Omental fat pad (tissue), 4 donors: ENCODE data around the gene FAM180B. TPM values are rescaled to one million over a fixed set of nuclear protein-coding genes. Genes with fewer than 3 reads are reported as not detected.
A peak's percentile ranks its signal among the peaks of the same experiment; 100 is the strongest.

Experiments
- ATAC-seq: fragments of 150-250 bp; one replicate; pipeline ENCODE4 v1.9.1; 2016; ENCODE audit warnings: mild to moderate bottlenecking, moderate library complexity; ENCODE audit not compliant: low FRiP score
- DNase-seq: peaks from one replicate; pipeline ENCODE4 v3.0.0-alpha.2; 2019; ENCODE audit warnings: low spot score
- total RNA-seq, 4 donors: library from RNA; depleted of rRNA; stranded (reverse); fragments of >200 nt; gene quantifications; one replicate each; pipeline ENCODE4 v1.1.0, GENCODE V29; 2016
- TF ChIP-seq, protein P1 (sequence below), 3 donors: fragments of 450-650 bp; IDR thresholded peaks; one replicate each; pipeline ENCODE4 v1.5.1; 2016 to 2017; ENCODE audit warnings: antibody characterized with exemption in 3 of 3, mild to moderate bottlenecking in 3 of 3, moderate library complexity in 2 of 3

The FAM180B gene
- total RNA-seq, 4 donors from 2014 or later = 0.48 TPM; not detected in 3

- TF ChIP-seq, protein P1, sequence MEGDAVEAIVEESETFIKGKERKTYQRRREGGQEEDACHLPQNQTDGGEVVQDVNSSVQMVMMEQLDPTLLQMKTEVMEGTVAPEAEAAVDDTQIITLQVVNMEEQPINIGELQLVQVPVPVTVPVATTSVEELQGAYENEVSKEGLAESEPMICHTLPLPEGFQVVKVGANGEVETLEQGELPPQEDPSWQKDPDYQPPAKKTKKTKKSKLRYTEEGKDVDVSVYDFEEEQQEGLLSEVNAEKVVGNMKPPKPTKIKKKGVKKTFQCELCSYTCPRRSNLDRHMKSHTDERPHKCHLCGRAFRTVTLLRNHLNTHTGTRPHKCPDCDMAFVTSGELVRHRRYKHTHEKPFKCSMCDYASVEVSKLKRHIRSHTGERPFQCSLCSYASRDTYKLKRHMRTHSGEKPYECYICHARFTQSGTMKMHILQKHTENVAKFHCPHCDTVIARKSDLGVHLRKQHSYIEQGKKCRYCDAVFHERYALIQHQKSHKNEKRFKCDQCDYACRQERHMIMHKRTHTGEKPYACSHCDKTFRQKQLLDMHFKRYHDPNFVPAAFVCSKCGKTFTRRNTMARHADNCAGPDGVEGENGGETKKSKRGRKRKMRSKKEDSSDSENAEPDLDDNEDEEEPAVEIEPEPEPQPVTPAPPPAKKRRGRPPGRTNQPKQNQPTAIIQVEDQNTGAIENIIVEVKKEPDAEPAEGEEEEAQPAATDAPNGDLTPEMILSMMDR (IDR thresholded peaks at IDR 0.05) = no peak
- ATAC-seq = no peak
- no peak for DNase-seq
These were observed 8.6 kb downstream of the FAM180B start for GRCh38 chr11:47595029-47595428.

DNA sequence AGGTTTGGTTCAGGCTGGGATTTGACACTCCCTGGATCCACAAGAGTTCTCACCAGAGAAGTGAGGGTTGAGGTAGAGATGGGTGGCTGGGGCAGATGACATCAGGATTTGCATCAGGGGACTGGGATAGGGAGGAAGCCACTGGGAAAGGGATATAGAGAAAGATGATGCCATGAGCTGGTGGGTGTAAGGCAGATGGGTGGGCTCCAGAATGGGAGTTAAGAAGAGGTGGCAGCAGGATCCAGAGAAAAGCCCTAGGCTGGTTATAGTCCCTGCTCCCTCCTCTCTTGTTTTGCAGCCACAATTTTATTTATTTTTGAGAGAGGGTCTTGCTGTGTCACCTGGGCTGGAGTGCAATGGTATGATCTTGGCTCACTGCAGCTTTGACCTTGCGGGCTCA lies 9.5 kb downstream of the FAM180B start:
- no peak for DNase-seq
- ATAC-seq = no peak
- TF ChIP-seq, protein P1 (IDR thresholded peaks at IDR 0.05) = no peak

GRCh38 chr11:47599902-47600301 lies 13.4 kb downstream of the FAM180B start:
- no peak for ATAC-seq
- TF ChIP-seq, protein P1 (IDR thresholded peaks at IDR 0.05) = no peak
- DNase-seq = no peak

DNA sequence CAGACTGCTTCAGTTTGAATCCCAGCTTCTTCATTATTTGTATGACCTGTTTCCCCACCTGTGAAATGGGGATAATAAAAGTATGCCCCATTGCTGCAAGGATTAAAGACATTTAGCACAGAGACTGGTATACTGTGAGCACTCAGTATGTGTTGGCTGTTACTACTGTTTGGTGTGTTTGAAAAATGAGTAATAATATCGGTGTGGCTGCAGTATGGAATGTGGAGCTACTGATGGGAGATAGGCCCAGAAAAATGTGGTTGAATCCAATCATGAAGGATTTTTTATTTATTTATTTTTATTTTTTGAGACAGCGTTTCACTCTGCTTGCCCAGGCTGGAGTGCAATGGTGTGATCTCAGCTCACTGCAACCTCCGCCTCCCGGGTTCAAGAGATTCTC lies 16.8 kb downstream of the FAM180B start:
- no peak for DNase-seq
- TF ChIP-seq, protein P1 (IDR thresholded peaks at IDR 0.05) = no peak

GRCh38 chr11:47605921-47606320 lies 19.4 kb downstream of the FAM180B start:
- no peak for DNase-seq
- TF ChIP-seq, protein P1 (IDR thresholded peaks at IDR 0.05) = no peak
- no peak for ATAC-seq

More for the DNA sequence above, 16.8 kb downstream of the FAM180B start:
- ATAC-seq = no peak

DNA sequence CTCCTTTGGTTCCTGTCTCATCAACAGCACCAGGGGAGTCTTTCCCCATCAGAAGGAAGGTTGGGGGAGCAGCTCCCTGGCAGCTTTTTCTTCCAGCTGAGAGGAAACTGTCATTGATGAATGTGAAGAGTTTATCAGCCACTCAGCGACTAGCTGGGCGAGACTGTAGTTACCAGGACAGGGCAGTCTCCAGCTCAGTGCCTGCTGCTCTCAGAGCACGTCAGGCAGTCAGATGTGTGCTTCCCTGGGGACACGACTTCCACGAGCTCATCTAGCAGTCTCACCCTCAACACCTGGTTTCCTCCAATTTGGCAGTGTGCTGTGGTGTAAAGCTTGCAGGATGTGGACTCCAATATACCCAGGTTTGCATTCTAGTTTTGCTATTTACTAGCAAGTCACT lies 20.3 kb downstream of the FAM180B start:
- TF ChIP-seq, protein P1 (IDR thresholded peaks at IDR 0.05) = no peak
- ATAC-seq = no peak
- DNase-seq = no peak

DNA sequence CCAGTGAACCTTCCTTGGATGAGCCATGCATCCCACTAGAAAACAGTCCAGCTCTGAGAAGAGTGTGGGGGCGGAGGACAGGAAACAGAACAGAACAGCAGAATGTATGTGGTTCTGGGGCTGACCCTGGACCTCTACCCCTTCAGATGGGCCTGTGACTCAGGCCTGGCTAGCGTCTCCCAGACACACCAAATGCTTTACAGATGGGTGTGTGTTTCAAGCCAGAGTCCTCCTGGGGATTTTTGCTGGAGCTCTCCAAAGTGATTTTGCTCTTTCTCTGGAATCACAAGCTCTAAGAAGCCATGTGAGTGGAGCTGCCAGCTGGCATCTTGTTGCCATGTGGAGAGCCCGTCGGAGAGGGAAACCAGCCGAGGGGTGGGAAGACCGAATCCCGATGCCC lies 20.9 kb downstream of the FAM180B start:
- TF ChIP-seq, protein P1 (IDR thresholded peaks at IDR 0.05) = no peak
- no peak for DNase-seq
- peak; percentile 88 for ATAC-seq
